Right forelimb (tissue), 1 donor: ENCODE data around the gene TREM2.
"Not testable (repeated sequence)": the region's sequence is repeated elsewhere in the genome, so short reads cannot be mapped to it uniquely, and the experiment has no call there.

ENCODE experiments used
- DNase-seq: peaks from one replicate; pipeline ENCODE4 v3.0.0-alpha.2; 2018

TREM2 gene

GRCh38 chr6:41162687-41163418, at the start of gene TREM2:
Gene TREM2, minus strand, starts transcription at chr6:41163116. Its CDS starts 34 bp downstream, at chr6:41163082.
- no peak for DNase-seq

- no peak for DNase-seq
Measured at GRCh38 chr6:41209547-41210320, 46.8 kb upstream of the TREM2 start.

DNA sequence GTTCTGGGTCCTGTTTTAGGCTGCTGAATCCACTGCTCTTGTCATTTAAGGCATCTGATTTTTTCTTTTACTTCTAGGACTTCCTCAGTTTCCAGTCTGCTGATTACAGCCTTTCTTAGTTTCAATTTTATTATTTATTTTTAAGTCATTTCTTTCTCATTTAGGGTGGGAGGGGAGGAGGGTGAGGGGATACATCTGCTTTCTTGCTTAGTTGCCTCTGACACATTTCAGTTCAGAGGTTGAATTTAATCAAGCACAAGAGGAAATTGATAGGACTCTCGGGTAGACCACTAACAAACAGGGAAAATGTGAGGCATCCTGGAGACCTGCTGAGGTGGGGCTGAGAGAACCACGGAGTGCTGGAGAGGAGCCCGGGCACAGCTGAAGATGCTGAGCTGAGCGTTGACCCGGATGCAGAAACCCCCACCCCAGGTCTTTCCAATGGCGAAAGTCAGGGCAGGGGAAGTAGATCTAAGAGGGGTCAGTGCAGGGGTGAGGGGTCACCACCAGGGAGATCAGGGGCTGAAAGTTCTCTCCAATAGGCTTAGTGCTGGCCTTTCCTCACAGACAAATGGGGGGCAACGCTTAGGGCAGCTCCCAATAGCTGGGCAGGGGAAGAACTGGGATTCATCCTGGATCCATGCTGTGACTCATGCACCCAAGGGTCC, 45.7 kb upstream of the TREM2 start:
- no peak for DNase-seq

GRCh38 chr6:41204156-41204555, 41.2 kb upstream of the TREM2 start:
- DNase-seq: no peak

GRCh38 chr6:41201764-41202173, 38.9 kb upstream of the TREM2 start:
- no peak for DNase-seq

DNA sequence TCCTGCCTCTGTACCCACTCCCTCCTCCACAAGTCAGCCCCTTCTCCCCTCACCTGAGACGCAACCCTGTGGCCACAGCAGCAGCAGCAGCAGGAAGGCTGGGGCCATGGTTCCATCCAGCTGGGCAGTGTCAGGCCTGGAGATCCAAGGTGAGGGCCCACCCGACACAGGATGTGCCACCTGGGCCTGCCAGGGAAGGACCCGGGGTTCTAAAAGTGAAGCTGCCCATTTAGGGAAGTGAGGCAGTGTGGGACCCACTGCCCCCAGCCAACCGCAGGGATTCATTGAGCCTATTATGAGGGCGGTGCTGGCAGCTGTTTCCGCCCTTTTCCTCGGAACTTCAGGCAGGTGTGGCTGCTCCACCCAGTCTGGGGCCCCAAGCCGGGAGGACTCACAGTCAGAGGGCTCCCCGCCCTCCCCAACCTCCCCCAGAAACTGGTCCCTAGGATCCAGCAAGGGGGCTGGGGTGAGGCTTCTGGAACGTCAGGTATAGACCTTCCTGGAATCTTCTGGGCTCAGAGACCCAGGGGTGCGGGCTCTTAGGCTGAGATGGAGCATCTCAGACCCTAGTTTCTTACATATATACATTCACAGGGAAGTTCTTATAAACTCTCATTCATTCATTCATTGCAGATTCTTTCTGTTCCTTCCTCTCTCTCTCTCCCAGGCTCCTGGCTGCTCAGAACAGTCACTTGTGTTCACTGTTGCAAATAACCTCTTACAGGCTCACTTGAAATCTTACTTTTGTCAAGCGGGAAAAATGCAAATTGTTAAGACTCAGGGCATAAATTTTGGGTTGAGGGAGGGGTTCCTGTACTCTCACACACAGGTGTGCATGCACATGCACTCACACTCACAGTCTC, 38.2 kb upstream of the TREM2 start, which contains the start of gene TREML2:
Gene TREML2, minus strand, starts transcription at position 249 of the 863 bp plus-strand sequence. Its CDS starts 141 bp downstream, at position 108.
- DNase-seq: no peak

GRCh38 chr6:41200296-41200900, 37.5 kb upstream of the TREM2 start:
- no peak for DNase-seq

- DNase-seq: no peak
Measured at GRCh38 chr6:41199552-41200246, 36.8 kb upstream of the TREM2 start.

GRCh38 chr6:41197234-41197633, 34.3 kb upstream of the TREM2 start:
- DNase-seq: no peak

GRCh38 chr6:41194386-41194785, 31.5 kb upstream of the TREM2 start:
- no peak for DNase-seq

DNA sequence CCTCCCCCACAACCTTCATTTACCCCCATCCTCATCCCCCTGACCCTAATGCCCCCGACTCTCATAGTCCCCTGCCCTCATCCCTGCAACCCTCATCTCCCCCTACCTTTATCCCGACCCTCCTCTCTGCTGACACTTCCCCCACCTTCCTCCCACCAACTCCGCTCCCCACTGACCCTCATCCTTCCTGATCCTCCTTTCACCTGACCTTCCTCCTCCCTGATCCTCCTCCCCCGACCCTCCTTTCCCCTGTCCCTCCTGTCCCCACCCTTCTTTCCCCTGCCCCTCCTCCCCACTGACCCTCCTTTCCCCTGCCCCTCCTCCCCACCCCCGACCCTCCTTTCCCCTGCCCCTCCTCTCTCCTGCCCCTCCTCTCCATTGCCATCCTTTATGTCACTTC, 31.0 kb upstream of the TREM2 start:
- DNase-seq: no peak

GRCh38 chr6:41193171-41193734, 30.3 kb upstream of the TREM2 start:
- no peak for DNase-seq

- no peak for DNase-seq
Measured at GRCh38 chr6:41191569-41191968, 28.7 kb upstream of the TREM2 start.

DNA sequence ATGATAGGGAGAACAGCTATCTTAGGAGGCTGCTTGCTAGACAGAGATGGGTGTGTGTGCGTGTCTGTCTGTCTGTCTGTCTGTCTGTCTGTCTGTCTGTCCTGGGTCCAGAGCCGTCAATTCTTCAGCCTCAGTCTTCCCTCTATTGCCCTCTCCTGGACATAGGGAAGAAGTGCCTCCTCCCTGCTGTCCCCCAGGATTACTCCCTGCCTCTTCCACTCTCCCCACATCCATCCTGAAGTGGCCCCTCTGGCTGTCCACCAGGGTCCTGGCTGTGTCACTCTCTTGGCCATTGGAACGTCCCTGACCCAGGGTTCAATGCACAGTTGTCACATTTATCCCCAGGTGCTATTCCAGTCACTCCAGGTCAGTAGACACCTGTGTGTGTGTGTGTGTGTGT, 27.9 kb upstream of the TREM2 start:
- no peak for DNase-seq

- no peak for DNase-seq
Measured at GRCh38 chr6:41189967-41190366, 27.1 kb upstream of the TREM2 start.

DNA sequence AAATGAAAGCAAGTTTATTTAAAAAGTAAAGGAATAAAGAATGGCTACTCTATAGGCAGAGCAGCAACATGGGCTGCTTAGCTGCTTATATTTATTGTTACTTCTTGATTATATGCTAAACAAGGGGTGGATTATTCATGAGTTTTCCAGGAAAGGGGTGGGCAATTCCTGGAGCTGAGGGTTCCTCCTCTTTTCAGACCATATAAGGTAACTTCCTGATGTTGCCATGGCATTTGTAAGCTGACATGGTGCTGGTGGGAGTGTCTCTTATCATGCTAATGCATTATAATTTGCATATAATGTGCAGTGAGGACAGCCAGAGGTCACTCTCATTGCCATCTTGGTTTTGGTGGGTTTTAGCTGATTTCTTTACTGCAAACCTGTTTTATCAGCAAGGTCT, 26.1 kb upstream of the TREM2 start:
- not testable (repeated sequence) for DNase-seq

- no peak for DNase-seq
Measured at GRCh38 chr6:41187924-41188886, 25.3 kb upstream of the TREM2 start.

DNA sequence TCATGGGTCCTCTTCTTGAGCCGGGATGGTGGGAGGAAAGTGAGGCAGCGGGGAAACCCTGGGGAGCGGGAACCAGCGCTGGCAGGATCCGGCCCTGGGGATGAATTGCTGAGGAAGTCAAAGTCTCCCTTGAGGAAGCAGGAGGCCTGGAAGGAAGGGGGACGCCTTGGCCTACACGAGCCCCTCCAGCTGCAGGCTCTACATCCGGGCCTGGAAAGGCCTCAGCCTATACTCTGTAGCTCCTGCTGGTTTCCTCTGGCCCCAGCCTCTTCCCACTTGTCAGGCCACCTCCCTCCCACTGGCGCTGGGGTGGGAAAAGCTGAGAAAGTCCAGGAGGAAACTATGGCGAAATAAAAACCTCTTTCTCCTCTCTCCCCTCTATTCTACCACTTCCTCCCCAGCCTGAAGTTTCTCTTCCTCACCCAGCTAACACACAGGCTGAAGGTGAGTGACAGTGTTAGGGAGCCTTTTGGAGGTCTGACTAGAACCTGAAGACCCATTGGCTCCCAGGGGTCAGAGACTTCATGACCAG, 23.2 kb upstream of the TREM2 start:
- DNase-seq: no peak

GRCh38 chr6:41184761-41185160, 21.8 kb upstream of the TREM2 start:
- DNase-seq: no peak
